ENCODE results near the gene GAR1. TPM values are rescaled to one million over a fixed set of nuclear protein-coding genes. Genes with fewer than 3 reads are reported as not detected.
"Not testable (repeated sequence)": the region's sequence is repeated elsewhere in the genome, so short reads cannot be mapped to it uniquely, and the experiment has no call there.

Gene GAR1
- 10 to 100 TPM; 40.8 to 44.4 (median 42.3) TPM for polyA plus RNA-seq (ENCODE audit: insufficient read length in 4 of 4)

GRCh38 chr4:109815151-109816081 is at the start of gene GAR1:
Gene GAR1 (plus strand): TSS chr4:109815762. CDS start chr4:109816165, 403 bp downstream.
- DNase-seq (ENCODE audit: low read depth in 4 of 4, low spot score in 3 of 4) = peak; percentile 83 to 90 (median 90)

GRCh38 chr4:109782092-109782491 is 33.5 kb upstream of the GAR1 start:
- not testable (repeated sequence) for DNase-seq (ENCODE audit: low read depth in 4 of 4, low spot score in 3 of 4)

GRCh38 chr4:109786846-109787245 is 28.7 kb upstream of the GAR1 start:
- no peak for DNase-seq (ENCODE audit: low read depth in 4 of 4, low spot score in 3 of 4)

- no peak for DNase-seq (ENCODE audit: low read depth in 4 of 4, low spot score in 3 of 4)
Observed at GRCh38 chr4:109787807-109788206, 27.8 kb upstream of the GAR1 start.

GRCh38 chr4:109795059-109795458 is 20.5 kb upstream of the GAR1 start:
- DNase-seq (ENCODE audit: low read depth in 4 of 4, low spot score in 3 of 4) = no peak

- no peak for DNase-seq (ENCODE audit: low read depth in 4 of 4, low spot score in 3 of 4)
Observed at GRCh38 chr4:109798866-109799265, 16.7 kb upstream of the GAR1 start.

GRCh38 chr4:109801099-109801789 is 14.3 kb upstream of the GAR1 start:
- no peak for DNase-seq (ENCODE audit: low read depth in 4 of 4, low spot score in 3 of 4)

- DNase-seq (ENCODE audit: low read depth in 4 of 4, low spot score in 3 of 4) = peak in 3 of 4 donors; percentile 51 to 65 (median 60)
Observed at GRCh38 chr4:109801895-109802319, 13.7 kb upstream of the GAR1 start, which contains the start of gene CFI. Gene CFI (minus strand): TSS chr4:109801999. CDS start chr4:109801971, 28 bp downstream.

- no peak for DNase-seq (ENCODE audit: low read depth in 4 of 4, low spot score in 3 of 4)
Observed at GRCh38 chr4:109803924-109804571, 11.5 kb upstream of the GAR1 start.

- no peak for DNase-seq (ENCODE audit: low read depth in 4 of 4, low spot score in 3 of 4)
Observed at GRCh38 chr4:109809655-109810054, 5.9 kb upstream of the GAR1 start.

- no peak for DNase-seq (ENCODE audit: low read depth in 4 of 4, low spot score in 3 of 4)
Observed at GRCh38 chr4:109810552-109811387, 4.8 kb upstream of the GAR1 start.

GRCh38 chr4:109811707-109812106 is 3.9 kb upstream of the GAR1 start:
- no peak for DNase-seq (ENCODE audit: low read depth in 4 of 4, low spot score in 3 of 4)

GRCh38 chr4:109816082-109816442 is 500 bp downstream of the GAR1 start:
- no peak for DNase-seq (ENCODE audit: low read depth in 4 of 4, low spot score in 3 of 4)

GRCh38 chr4:109816894-109817293 is 1.3 kb downstream of the GAR1 start:
- DNase-seq (ENCODE audit: low read depth in 4 of 4, low spot score in 3 of 4) = no peak

GRCh38 chr4:109818268-109818667 is 2.7 kb downstream of the GAR1 start:
- DNase-seq (ENCODE audit: low read depth in 4 of 4, low spot score in 3 of 4) = no peak

GRCh38 chr4:109820563-109820962 is 5.0 kb downstream of the GAR1 start:
- no peak for DNase-seq (ENCODE audit: low read depth in 4 of 4, low spot score in 3 of 4)

- no peak for DNase-seq (ENCODE audit: low read depth in 4 of 4, low spot score in 3 of 4)
Observed at GRCh38 chr4:109821185-109821584, 5.6 kb downstream of the GAR1 start.

GRCh38 chr4:109826719-109827118 is 11.2 kb downstream of the GAR1 start:
- DNase-seq (ENCODE audit: low read depth in 4 of 4, low spot score in 3 of 4) = no peak

GRCh38 chr4:109827672-109828071 is 12.1 kb downstream of the GAR1 start, which contains the start of gene RRH:
Gene RRH (plus strand): TSS chr4:109827972. CDS start chr4:109828028, 56 bp downstream.
- DNase-seq (ENCODE audit: low read depth in 4 of 4, low spot score in 3 of 4) = no peak

- DNase-seq (ENCODE audit: low read depth in 4 of 4, low spot score in 3 of 4) = no peak
Observed at GRCh38 chr4:109833756-109834155, 18.2 kb downstream of the GAR1 start.
